ENCODE results near the gene FAM76A.

DNA sequence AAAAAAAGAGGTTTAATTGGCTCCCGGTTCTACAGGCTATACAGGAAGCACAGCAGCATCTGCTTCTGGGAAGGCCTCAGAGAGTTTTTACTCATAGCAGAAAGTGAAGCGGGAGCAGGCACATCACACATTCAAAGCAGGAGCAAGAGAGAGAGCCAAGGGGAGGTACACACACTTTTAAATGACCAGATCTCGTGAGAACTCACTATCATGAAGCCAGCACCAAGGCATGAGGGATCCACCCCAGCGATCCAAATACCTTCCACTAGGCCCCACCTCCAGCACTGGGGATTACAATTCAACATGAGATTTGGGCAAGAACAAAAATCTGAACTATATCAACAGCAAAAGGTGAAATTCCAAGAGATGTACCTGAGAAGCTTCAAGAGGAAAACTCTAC lies 20.8 kb upstream of the FAM76A start:
- TF ChIP-seq, protein P1, sequence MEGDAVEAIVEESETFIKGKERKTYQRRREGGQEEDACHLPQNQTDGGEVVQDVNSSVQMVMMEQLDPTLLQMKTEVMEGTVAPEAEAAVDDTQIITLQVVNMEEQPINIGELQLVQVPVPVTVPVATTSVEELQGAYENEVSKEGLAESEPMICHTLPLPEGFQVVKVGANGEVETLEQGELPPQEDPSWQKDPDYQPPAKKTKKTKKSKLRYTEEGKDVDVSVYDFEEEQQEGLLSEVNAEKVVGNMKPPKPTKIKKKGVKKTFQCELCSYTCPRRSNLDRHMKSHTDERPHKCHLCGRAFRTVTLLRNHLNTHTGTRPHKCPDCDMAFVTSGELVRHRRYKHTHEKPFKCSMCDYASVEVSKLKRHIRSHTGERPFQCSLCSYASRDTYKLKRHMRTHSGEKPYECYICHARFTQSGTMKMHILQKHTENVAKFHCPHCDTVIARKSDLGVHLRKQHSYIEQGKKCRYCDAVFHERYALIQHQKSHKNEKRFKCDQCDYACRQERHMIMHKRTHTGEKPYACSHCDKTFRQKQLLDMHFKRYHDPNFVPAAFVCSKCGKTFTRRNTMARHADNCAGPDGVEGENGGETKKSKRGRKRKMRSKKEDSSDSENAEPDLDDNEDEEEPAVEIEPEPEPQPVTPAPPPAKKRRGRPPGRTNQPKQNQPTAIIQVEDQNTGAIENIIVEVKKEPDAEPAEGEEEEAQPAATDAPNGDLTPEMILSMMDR (conservative IDR thresholded peaks at IDR 0.05; ENCODE audit: low read depth, low read length) = no peak
- TF ChIP-seq EZH2 (IDR thresholded peaks at IDR 0.05; ENCODE audit: borderline replicate concordance, low read depth, low read length, poor library complexity, severe bottlenecking) = no peak
